ENCODE data around the gene GRIA2.
"Not testable (repeated sequence)": the region's sequence is repeated elsewhere in the genome, so short reads cannot be mapped to it uniquely, and the experiment has no call there.

GRIA2 gene

DNA sequence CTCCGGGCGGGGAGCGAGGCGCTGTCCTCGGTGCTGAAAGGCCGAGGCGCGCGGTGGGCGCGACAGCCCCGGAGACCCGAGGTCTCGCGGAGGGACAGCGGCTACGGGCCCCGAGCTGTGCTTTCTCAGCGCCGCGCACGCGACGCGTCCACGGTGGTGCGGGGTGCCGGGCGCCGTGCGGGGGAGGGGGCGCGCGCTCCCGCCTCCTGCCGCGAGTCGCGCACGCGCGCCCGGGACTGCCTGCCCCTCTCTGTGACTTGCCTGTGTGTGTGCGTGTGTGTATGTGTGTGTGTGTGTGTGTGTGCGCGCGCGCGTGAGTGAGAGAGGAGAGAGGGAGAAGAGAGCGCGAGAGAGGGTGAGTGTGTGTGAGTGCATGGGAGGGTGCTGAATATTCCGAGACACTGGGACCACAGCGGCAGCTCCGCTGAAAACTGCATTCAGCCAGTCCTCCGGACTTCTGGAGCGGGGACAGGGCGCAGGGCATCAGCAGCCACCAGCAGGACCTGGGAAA lies at the start of gene GRIA2:
TSS of gene GRIA2 (plus strand) at position 358 of the 511 bp plus-strand sequence. CDS start 315 bp downstream, outside the sequence.
- Mint-ChIP-seq H3K27me3 (ENCODE audit: low read depth) (peaks cover 32% of the 10 kb centered on the region), H3K4me3 (no peak within 1 kb of the TSS), H3K4me1 (ENCODE audit: low read depth) (no peaks in the 10 kb centered on the region), H3K36me3 (ENCODE audit: low read depth) (no peaks in the 10 kb centered on the region), H3K27ac (no peak within 1 kb of the TSS), H3K9me3 (peaks cover 2% of the 10 kb centered on the region)

DNA sequence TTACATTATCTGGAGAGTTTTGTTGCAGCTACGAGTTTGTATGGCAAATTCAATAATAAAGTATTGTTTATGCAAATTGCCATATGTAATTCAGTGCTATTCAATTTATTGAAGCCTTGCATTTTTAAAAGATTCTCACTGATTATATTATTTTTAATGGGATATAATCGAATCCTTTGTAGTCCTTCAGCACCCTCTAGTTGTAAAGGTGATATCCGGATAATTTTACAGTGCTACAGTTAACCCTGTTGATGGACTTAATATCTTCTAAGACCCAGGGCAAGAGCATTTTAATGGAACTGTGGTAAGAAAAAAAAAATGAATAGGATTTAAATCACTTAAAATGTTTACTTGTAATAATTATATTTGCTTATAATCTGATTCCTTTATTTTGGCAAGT lies 48.5 kb upstream of the GRIA2 start:
- Mint-ChIP-seq H3K27ac (no peak overlapping the region), H3K9me3 (no peaks in the 10 kb centered on the region), H3K27me3 (ENCODE audit: low read depth) (no peaks in the 10 kb centered on the region), H3K36me3 (ENCODE audit: low read depth) (no peaks in the 10 kb centered on the region), H3K4me1 (ENCODE audit: low read depth) (no peaks in the 10 kb centered on the region), H3K4me3 (no peak overlapping the region)

DNA sequence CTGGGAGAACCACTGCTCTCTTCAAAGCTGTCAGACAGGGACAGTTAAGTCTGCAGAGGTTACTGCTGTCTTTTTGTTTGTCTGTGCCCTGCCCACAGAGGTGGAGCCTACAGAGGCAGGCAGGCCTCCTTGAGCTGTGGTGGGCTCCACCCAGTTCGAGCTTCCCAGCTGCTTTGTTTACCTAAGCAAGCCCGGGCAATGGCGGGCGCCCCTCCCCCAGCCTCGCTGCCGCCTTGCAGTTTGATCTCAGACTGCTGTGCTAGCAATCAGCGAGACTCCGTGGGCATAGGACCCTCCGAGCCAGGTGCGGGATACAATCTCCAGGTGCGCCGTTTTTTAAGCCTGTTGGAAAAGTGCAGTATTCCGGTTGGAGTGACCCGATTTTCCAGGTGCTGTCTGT lies 40.3 kb upstream of the GRIA2 start:
- not testable (repeated sequence) for H3K36me3 Mint-ChIP-seq (ENCODE audit: low read depth); H3K27me3 Mint-ChIP-seq (ENCODE audit: low read depth); H3K4me1 Mint-ChIP-seq (ENCODE audit: low read depth); H3K9me3 Mint-ChIP-seq; H3K27ac Mint-ChIP-seq; H3K4me3 Mint-ChIP-seq

DNA sequence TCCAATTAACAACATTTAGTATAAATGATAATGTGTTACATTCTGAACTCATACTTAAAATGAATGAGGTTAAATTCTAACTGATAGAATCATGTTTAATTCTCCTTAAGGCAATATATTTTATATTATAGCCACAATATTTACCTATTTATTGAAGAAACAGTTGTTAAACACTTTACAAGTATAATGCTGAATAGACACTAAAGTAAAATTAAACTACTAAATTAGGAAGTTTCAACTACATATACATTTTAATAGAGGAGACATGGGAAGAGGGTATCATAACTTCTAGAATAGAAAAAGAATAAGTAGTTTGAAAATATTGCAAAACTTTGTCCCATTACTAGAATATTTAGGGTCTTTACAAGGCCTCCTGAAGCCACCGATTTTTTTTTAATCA lies 36.2 kb upstream of the GRIA2 start:
- no peak overlapping the region for H3K4me3 Mint-ChIP-seq
- H3K27ac Mint-ChIP-seq, result no peak overlapping the region
- H3K27me3 Mint-ChIP-seq (ENCODE audit: low read depth), result no peaks in the 10 kb centered on the region
- H3K36me3 Mint-ChIP-seq (ENCODE audit: low read depth), result no peaks in the 10 kb centered on the region
- no peaks in the 10 kb centered on the region for H3K4me1 Mint-ChIP-seq (ENCODE audit: low read depth)
- H3K9me3 Mint-ChIP-seq, result peaks cover 5% of the 10 kb centered on the region

DNA sequence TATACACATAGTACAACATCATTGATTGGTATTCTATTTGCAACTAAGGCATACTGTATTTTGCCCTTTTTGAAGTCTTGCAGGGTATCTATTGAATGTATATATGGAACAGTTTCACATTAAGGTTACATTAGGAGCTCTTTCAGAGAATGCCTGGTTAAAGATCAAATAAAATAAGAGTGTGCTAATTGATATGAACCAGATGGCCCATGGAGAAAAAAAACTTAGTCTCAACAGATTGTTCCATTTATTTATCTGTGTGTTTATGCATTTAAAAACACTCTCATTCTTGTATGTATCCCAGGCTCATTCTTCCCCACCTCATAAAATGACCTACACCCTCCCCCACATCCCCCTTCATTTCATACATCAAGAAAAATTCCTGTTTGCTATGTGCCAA lies 35.2 kb upstream of the GRIA2 start:
- Mint-ChIP-seq H3K36me3 (ENCODE audit: low read depth) (no peaks in the 10 kb centered on the region), H3K9me3 (peaks cover 10% of the 10 kb centered on the region), H3K27ac (no peak overlapping the region), H3K4me1 (ENCODE audit: low read depth) (no peaks in the 10 kb centered on the region), H3K4me3 (no peak overlapping the region), H3K27me3 (ENCODE audit: low read depth) (no peaks in the 10 kb centered on the region)

DNA sequence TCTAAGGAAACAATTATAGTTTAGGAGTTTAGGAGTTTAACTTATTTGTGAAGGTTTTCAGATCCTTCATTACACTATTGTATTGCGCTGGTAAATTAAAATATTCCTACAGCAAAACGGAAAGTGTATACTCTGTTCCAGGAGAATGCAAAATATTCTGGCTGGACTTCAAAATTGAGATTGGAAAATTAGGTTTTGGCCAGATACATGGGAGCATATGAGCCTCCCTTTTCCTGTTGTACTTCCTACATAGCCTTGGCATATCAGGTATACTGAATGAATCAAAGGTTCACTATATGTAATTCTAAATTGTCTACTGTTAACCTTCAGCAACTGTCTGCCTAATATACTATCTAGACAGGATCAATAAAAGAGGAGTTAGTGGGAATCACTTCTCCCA lies 25.2 kb upstream of the GRIA2 start:
- no peaks in the 10 kb centered on the region for H3K9me3 Mint-ChIP-seq
- H3K27me3 Mint-ChIP-seq (ENCODE audit: low read depth), result no peaks in the 10 kb centered on the region
- H3K4me1 Mint-ChIP-seq (ENCODE audit: low read depth), result no peaks in the 10 kb centered on the region
- H3K27ac Mint-ChIP-seq, result no peak overlapping the region
- H3K36me3 Mint-ChIP-seq (ENCODE audit: low read depth), result no peaks in the 10 kb centered on the region
- H3K4me3 Mint-ChIP-seq, result no peak overlapping the region

DNA sequence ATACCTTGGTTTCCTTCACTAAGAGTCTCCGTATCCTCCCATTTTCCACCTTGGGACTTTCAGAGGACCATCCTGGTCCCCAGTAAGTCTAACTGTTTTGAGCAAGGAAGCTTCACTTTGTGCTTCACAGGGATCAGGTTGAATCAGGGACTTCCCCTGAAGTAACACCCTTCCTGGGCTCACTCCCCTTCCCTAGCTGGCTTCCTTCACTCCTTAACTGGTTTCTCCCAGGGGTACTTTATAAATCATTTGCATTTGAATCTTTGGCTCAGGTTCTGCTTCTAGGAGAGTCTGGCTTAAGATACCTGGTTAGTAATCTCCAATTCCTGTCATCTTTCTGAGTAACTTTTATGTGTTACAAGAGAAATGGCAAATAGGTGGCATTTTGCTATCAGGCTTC lies 24.5 kb upstream of the GRIA2 start:
- Mint-ChIP-seq H3K27me3 (ENCODE audit: low read depth) (no peaks in the 10 kb centered on the region), H3K27ac (no peak overlapping the region), H3K4me1 (ENCODE audit: low read depth) (no peaks in the 10 kb centered on the region), H3K36me3 (ENCODE audit: low read depth) (no peaks in the 10 kb centered on the region), H3K9me3 (no peaks in the 10 kb centered on the region), H3K4me3 (no peak overlapping the region)

DNA sequence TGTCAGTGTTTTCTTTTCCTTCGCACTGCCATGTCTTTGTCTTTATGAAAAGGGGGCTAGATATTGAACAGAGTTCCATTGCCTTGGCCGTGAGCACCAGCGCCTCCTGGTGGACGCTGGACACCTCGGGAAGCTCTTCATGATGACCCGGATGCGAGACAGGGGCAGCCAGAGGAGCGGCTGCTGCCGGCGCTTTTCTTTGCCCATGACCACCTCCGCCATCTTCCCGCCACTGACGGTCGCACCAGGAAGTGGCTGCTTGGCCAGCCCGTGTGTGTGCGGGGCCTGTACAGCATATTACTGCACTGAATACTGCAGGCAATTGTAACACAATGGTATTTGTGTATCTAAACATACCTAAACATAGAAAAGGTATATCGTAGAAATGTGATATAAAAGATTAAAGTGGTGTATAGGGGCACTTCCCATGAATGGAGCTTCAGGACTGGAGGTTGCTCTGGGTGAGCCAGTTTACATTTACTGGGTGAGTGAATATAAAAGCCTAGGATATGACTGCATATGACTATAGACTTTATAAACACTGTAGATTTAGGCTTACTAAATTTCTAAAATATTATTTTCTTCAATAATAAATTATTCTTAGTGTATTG lies 15.8 kb upstream of the GRIA2 start:
- Mint-ChIP-seq H3K4me1 (ENCODE audit: low read depth) (no peaks in the 10 kb centered on the region), H3K27ac (no peak overlapping the region), H3K36me3 (ENCODE audit: low read depth) (no peaks in the 10 kb centered on the region), H3K4me3 (no peak overlapping the region), H3K27me3 (ENCODE audit: low read depth) (no peaks in the 10 kb centered on the region), H3K9me3 (no peaks in the 10 kb centered on the region)

DNA sequence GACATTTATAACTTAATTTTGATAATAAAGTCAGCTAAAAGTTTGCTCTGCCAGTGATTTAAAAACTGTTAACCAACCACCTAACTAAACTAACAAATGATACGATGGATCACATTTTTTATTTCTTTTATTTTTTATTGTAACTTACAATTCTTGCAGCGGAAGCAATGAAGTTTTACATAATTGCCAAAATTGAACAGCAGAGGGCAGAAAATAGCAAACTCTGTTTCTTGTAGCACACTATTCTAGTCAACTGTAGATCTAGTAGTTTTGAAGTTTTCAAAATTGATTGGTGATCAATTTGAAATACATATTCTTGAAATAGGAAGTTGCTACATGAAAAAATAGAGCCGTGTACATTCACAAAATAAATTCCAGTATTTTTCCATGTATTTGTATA lies 2.8 kb upstream of the GRIA2 start:
- no peak overlapping the region for H3K27ac Mint-ChIP-seq
- H3K36me3 Mint-ChIP-seq (ENCODE audit: low read depth), result no peaks in the 10 kb centered on the region
- no peak overlapping the region for H3K4me3 Mint-ChIP-seq
- peaks cover 24% of the 10 kb centered on the region for H3K27me3 Mint-ChIP-seq (ENCODE audit: low read depth)
- no peaks in the 10 kb centered on the region for H3K4me1 Mint-ChIP-seq (ENCODE audit: low read depth)
- peaks cover 2% of the 10 kb centered on the region for H3K9me3 Mint-ChIP-seq

DNA sequence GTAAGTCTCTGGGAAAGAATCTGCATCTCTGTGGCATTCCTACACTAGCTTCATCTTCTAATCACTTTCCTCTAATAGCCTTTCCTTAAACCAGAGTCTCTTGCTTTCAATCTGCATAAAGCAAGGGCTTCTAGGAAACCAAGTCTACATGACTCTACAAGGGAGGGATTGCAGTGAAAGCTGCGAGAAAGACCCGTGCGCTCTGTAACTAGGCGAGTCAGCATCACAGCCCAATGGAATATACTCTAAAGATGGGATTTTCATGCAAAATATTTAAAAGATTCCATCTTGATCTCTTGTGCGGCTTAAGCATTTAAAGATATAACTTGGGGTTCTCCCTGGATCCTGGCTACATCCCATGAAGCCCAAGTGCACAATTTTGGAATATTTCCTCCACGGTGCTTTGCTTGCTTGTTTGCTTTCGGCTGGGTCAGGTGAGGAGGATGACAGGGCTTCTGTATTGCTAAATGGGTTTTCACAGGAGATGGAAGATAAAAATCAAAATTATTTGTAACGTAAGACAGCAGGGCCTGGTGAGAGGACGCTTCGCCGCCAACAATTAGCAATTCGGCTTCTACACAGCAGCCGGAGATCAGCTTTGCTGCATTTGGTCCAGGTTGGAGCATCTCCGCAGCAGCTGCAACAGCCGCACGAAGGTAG lies 687 bp upstream of the GRIA2 start:
- H3K36me3 Mint-ChIP-seq (ENCODE audit: low read depth), result no peaks in the 10 kb centered on the region
- no peak overlapping the region for H3K27ac Mint-ChIP-seq
- no peak overlapping the region for H3K4me3 Mint-ChIP-seq
- H3K4me1 Mint-ChIP-seq (ENCODE audit: low read depth), result no peaks in the 10 kb centered on the region
- peaks cover 2% of the 10 kb centered on the region for H3K9me3 Mint-ChIP-seq
- peaks cover 32% of the 10 kb centered on the region for H3K27me3 Mint-ChIP-seq (ENCODE audit: low read depth)

DNA sequence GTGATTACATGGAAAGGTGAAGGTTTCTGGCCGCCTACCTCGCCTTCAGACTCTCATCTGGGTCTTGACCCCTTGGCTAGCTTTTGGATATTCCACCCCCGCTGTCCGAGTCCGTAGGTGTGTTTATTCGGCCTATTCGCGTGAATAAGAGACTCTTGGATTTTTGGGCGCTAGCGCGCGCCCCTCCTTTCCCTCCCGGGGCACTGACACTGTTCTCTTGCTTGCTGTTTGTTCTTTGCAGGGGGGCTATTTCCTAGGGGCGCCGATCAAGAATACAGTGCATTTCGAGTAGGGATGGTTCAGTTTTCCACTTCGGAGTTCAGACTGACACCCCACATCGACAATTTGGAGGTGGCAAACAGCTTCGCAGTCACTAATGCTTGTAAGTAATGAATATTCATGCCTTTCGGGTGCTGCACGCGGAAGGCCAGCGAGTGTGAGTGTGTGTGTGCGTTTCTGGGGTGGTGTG lies 932 bp downstream of the GRIA2 start:
- no peak overlapping the region for H3K4me3 Mint-ChIP-seq
- no peaks in the 10 kb centered on the region for H3K4me1 Mint-ChIP-seq (ENCODE audit: low read depth)
- H3K9me3 Mint-ChIP-seq, result peaks cover 2% of the 10 kb centered on the region
- peaks cover 32% of the 10 kb centered on the region for H3K27me3 Mint-ChIP-seq (ENCODE audit: low read depth)
- no peak overlapping the region for H3K27ac Mint-ChIP-seq
- no peaks in the 10 kb centered on the region for H3K36me3 Mint-ChIP-seq (ENCODE audit: low read depth)

DNA sequence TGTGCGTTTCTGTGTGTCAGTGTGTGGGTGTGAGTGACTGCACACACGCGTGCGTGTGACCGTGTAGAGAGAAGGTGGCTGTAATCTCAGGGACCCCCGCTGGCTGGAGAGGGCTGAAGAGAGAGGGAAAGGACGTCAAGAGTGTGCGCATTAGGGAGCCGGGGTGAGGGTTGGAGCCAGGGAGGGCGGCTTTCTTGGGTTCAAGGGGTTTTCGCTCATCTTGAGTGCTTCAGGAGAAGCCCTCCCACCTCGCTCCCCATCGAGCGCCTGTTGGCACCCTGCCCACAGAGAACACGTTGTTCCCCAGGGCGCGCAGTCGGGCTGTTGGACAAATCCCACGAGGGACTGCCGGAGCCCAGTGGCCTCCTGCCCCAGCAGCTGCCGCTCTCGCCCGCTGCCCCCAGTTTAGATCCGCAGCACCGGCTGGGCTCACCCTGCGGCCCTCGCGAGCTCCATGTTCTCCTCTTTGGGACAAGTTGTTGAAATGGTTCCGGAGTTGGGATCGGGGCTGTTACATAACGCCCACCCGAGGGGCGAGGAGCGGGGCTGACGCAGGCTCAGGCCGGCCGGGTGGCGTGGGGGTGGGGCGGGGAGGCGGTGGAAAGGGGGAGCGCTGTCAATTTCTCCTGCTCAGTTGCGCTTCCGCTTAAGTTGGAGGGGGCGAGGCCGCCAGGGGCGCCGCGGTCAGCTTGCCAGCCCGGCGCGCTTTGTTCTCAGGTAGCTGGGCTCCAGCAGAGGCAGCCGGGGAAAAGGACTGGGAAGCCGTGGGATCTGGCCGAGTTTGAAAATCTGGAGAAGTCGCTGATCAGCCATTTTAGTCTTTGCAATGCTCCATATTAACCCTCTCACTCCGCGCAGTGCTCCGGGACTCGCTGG lies 1.6 kb downstream of the GRIA2 start:
- Mint-ChIP-seq H3K4me3 (no peak overlapping the region), H3K27me3 (ENCODE audit: low read depth) (peaks cover 32% of the 10 kb centered on the region), H3K36me3 (ENCODE audit: low read depth) (no peaks in the 10 kb centered on the region), H3K27ac (no peak overlapping the region), H3K9me3 (peaks cover 2% of the 10 kb centered on the region), H3K4me1 (ENCODE audit: low read depth) (no peaks in the 10 kb centered on the region)

DNA sequence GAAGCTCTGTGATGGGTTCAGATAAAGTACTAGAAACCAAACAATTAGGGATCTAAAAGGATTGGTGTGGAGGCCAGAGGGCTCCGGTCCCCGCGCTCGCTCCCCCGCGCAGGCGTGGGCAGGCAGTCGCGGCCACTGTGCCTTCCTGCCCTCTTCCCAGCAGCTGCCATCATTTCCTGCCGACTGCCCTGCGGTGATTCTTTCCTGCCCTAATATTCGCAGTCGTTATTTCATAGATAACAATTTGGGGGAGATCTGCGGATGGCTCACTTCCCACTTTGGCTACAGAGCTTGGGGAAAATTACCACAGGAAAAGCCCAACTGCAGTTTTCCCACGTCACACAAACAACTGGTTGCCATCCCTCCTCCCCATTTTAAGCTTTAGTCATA lies 2.2 kb downstream of the GRIA2 start:
- H3K36me3 Mint-ChIP-seq (ENCODE audit: low read depth), result no peaks in the 10 kb centered on the region
- no peak overlapping the region for H3K27ac Mint-ChIP-seq
- H3K27me3 Mint-ChIP-seq (ENCODE audit: low read depth), result peaks cover 32% of the 10 kb centered on the region
- H3K4me1 Mint-ChIP-seq (ENCODE audit: low read depth), result no peaks in the 10 kb centered on the region
- peaks cover 2% of the 10 kb centered on the region for H3K9me3 Mint-ChIP-seq
- H3K4me3 Mint-ChIP-seq, result no peak overlapping the region

DNA sequence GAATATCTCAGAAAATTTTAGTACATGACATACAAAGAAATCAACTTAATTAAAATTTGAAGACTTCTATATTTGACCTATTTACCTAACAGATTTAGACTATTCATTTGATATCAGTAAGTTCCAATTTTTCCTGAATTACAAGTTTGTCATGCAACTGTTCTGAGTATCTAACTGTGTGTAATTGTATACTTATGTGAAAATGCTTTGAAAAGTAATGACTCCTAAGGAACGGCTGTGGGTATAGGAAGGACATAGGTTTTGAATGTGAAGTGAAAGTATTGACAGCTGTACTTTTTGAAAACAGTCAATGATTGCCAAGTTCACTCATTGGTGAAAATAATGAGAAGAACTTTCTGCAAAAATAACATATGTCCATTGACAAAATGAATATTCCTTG lies 2.9 kb downstream of the GRIA2 start:
- H3K4me3 Mint-ChIP-seq, result no peak overlapping the region
- no peak overlapping the region for H3K27ac Mint-ChIP-seq
- H3K36me3 Mint-ChIP-seq (ENCODE audit: low read depth), result no peaks in the 10 kb centered on the region
- no peaks in the 10 kb centered on the region for H3K4me1 Mint-ChIP-seq (ENCODE audit: low read depth)
- H3K9me3 Mint-ChIP-seq, result peaks cover 2% of the 10 kb centered on the region
- H3K27me3 Mint-ChIP-seq (ENCODE audit: low read depth), result peaks cover 32% of the 10 kb centered on the region

DNA sequence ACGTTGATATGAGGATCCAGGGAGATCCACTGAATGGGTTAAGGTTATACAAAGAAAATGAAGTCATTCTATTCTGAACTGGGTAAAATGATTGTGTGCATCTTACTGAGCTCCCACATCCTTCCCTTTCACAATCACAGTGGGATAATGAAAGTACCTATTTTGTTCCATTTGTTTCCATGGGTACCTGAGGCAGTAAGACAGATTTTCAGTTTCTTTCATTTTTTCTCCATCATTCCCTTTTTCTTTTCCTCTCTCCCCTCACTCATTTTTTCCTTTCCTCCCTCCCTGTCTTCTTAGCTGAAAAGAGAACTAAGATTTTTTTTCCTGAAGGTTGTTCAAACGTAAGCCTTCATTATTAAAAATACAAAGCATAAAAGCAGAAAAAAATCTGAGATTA lies 4.6 kb downstream of the GRIA2 start:
- no peaks in the 10 kb centered on the region for H3K9me3 Mint-ChIP-seq
- H3K4me3 Mint-ChIP-seq, result no peak overlapping the region
- no peaks in the 10 kb centered on the region for H3K4me1 Mint-ChIP-seq (ENCODE audit: low read depth)
- H3K27ac Mint-ChIP-seq, result no peak overlapping the region
- peaks cover 25% of the 10 kb centered on the region for H3K27me3 Mint-ChIP-seq (ENCODE audit: low read depth)
- H3K36me3 Mint-ChIP-seq (ENCODE audit: low read depth), result no peaks in the 10 kb centered on the region
